GM18508 (cell line): ENCODE data around the gene CALY.
"Not testable (repeated sequence)": the region's sequence is repeated elsewhere in the genome, so short reads cannot be mapped to it uniquely, and the experiment has no call there.

Experiments
- ATAC-seq: cut with Tn5 transposase; IDR thresholded peaks from one replicate; pipeline ENCODE4 v1.9.1; 2021; ENCODE audit warnings: moderate number of reproducible peaks; ENCODE audit not compliant: insufficient read depth, unreplicated experiment

Gene CALY

GRCh38 chr10:133367461-133367860 is 30.8 kb upstream of the CALY start:
- not testable (repeated sequence) for ATAC-seq

- ATAC-seq = no peak
These were observed 30.1 kb upstream of the CALY start for GRCh38 chr10:133366751-133367150.

GRCh38 chr10:133366130-133366478 is 29.4 kb upstream of the CALY start:
- ATAC-seq = no peak

- ATAC-seq = no peak
These were observed 28.9 kb upstream of the CALY start for GRCh38 chr10:133365461-133366129.

GRCh38 chr10:133364645-133365431 is 28.1 kb upstream of the CALY start:
- ATAC-seq = no peak

GRCh38 chr10:133362846-133363245 is 26.1 kb upstream of the CALY start:
- no peak for ATAC-seq

- no peak for ATAC-seq
These were observed 25.2 kb upstream of the CALY start for GRCh38 chr10:133361773-133362441.

GRCh38 chr10:133361227-133361626 is 24.5 kb upstream of the CALY start:
- no peak for ATAC-seq

GRCh38 chr10:133359972-133360610 is 23.4 kb upstream of the CALY start:
- ATAC-seq = no peak

GRCh38 chr10:133359554-133359971 is 22.9 kb upstream of the CALY start:
- ATAC-seq = no peak

- ATAC-seq = no peak
These were observed 22.2 kb upstream of the CALY start for GRCh38 chr10:133358925-133359310.

- ATAC-seq = no peak
These were observed 21.6 kb upstream of the CALY start for GRCh38 chr10:133358162-133358924.

GRCh38 chr10:133357285-133358161 is 20.8 kb upstream of the CALY start, which contains the start of gene FUOM:
FUOM (minus strand) TSS chr10:133358019; CDS start chr10:133358007, 12 bp downstream.
- ATAC-seq = no peak

- ATAC-seq = no peak
These were observed 20.0 kb upstream of the CALY start for GRCh38 chr10:133356549-133357284.

GRCh38 chr10:133355991-133356390 is 19.3 kb upstream of the CALY start:
- ATAC-seq = no peak

- ATAC-seq = no peak
These were observed 18.6 kb upstream of the CALY start for GRCh38 chr10:133355266-133355665.

- ATAC-seq = no peak
These were observed 18.1 kb upstream of the CALY start for GRCh38 chr10:133354672-133355240.

- no peak for ATAC-seq
These were observed 17.4 kb upstream of the CALY start for GRCh38 chr10:133353988-133354605.
